ENCODE data around the gene ATXN10.

Gene ATXN10

DNA sequence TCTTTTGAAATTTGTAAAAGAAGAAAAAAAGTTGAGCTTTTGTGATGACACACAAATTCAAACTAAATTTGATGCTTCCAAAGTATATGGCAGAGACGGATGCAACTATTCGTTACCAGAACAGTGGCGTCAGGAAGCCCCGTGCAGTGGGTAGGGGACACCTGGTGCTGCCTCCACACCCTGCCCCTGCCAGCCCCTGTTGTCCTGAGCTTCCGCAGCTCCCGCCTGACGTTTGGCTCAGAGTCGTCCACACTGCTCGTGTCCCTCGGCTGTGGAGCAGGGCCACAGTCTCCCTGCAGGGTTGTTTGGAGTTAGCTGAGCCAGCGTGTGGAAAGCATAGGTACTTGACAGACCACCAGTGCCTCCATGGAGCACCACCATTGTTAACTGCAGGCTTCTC lies 86.3 kb downstream of the ATXN10 start:
- DNase-seq (ENCODE audit: low read depth): no peak

DNA sequence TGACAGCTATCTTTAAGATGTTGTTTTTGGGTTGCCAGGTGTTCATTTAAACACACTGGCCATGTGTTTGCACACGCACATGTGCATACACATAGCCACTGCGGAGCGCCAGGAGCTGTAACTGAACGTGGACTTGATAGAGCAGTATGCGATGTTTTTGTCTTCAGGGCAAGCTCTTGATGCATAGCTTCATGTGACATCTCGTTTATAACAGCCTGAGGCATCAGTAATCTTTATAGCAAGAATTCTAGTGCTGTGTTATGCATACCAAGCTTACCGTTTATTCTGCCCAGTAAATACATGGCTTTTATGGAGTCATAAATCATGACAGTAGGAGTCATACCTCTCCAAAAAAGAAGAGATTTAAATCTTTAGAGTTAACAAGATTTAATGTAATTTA lies 87.0 kb downstream of the ATXN10 start:
- no peak for DNase-seq (ENCODE audit: low read depth)

- DNase-seq (ENCODE audit: low read depth): no peak
Observed at GRCh38 chr22:45760682-45761081, 89.0 kb downstream of the ATXN10 start.

DNA sequence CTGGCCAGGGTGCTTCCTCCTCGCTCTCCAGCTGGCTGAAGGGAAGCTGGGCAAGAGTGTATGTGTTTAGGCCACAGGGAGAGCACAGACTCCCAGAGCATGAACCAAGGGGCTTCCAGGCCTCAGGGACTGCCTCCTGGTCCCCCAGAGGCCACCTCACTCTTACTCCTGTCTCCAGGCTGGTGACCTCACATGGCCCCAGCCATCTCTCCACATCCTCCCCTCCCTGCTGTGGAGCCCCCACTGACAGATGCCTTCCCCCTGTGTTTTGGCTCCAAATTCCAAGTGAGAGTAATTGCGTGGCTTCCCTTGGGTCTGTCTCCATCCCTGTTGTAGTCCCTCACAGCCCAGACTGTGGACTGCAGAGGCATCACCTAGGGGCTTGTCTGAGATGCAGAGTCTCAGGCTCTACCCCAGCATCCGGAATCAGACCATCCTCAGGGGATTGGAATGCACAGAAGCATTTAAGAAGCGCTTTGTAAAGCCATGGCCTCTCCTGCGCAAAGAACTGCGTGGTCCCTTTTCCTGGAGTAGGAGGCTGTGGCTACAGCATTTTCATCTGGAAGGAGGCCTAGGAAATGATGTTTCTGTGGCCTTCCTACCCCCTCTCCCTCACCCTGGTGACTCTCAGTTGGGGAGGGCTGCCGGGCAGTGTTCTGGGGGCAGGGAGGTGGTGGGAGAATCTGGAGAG lies 91.1 kb downstream of the ATXN10 start:
- DNase-seq (ENCODE audit: low read depth): no peak

GRCh38 chr22:45763236-45763624 lies 91.6 kb downstream of the ATXN10 start:
- no peak for DNase-seq (ENCODE audit: low read depth)

- DNase-seq (ENCODE audit: low read depth): no peak
Observed at GRCh38 chr22:45768490-45768889, 96.9 kb downstream of the ATXN10 start.

GRCh38 chr22:45769569-45770210 lies 98.1 kb downstream of the ATXN10 start:
- no peak for DNase-seq (ENCODE audit: low read depth)

DNA sequence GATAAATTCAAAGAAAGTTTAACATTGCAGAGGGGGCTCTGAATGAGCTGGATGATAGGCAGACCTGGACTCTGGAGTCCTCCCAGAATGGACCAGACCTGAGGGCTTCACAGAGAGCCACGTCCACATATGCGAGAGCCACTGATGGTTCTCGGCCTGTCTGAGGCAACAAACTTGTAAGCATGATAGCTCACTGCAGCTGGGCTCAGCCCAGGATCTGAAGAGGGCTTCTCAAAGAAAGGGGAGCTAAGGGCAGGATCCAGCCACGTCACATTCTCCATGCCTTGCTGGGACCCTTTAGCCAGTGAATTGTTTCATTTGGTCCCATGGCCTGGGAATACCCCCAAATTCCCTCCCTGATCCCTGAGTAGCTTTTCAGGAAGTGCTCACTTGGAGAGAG lies 98.9 kb downstream of the ATXN10 start:
- DNase-seq (ENCODE audit: low read depth): no peak

- DNase-seq (ENCODE audit: low read depth): no peak
Observed at GRCh38 chr22:45771057-45771456, 99.4 kb downstream of the ATXN10 start.

DNA sequence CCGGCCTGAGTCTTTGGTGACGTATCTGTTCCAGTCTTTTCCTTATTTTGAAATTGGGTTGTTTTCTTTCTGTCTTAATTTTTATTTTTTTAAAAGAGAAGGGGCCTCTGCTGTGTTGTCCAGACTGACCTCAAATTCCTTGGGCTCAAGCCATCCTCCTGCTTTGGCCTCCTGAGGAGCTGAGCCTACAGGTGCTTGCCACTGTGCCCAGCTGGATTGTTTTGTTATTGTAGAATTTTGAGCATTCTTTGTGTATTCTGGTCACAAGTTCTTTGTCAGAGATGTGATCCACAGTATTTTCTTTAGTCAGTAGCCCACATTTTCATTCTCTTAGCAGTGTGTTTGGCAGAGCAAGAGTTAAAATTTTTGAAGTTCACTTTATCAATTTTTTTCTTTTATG lies 100.1 kb downstream of the ATXN10 start:
- no peak for DNase-seq (ENCODE audit: low read depth)

DNA sequence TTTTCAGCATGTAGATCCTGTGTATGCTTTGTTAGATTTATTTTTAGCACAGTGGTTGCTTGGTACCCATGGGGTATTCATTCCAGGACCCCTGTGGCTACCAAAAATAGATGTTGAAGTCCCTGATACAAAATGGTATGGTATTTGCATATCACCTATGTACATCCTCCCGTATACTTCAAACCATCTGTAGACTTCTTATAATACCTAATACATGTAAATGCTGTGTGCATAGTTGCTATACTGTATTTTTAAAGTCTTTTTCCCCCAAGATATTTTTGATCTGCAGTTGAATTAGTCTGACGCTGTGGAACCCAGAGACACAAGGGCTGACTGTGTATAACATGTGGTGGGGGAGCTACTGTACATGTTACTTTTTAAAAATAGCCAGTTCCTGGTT lies 101.1 kb downstream of the ATXN10 start:
- no peak for DNase-seq (ENCODE audit: low read depth)

DNA sequence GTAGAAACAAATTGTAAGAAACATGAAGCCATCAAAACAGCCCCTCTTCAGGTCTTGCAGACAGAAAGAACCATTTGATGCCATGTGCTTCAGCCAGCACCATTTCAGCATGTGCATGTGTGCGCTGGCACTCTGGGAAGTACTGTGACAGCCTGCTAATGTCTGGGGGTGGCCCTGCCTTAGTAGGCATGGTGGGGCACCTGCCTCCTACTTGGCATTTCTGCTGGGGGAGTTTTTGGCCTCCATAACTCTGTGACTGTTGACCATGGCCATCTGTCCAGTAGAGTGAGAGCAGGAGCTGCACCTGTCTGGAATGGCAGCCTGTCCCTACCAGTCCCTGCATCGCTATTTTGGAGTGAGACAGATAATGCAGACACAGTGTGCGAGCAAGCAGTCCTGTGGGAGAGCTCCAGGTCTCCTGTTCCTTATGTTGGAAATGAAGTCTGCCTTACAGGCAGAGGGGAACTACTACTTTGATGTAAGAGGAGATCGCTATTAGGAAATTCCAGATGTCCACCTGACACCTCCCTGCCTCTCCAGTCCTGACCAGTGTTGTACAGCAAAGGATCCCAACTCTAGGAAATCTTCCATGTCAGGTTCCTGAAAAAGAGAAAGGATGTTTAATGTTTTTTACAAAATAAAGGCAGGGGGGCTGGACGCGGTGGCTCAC lies 102.5 kb downstream of the ATXN10 start:
- no peak for DNase-seq (ENCODE audit: low read depth)

- DNase-seq (ENCODE audit: low read depth): no peak
Observed at GRCh38 chr22:45775062-45775461, 103.4 kb downstream of the ATXN10 start.

GRCh38 chr22:45775569-45776312 lies 104.1 kb downstream of the ATXN10 start:
- no peak for DNase-seq (ENCODE audit: low read depth)

DNA sequence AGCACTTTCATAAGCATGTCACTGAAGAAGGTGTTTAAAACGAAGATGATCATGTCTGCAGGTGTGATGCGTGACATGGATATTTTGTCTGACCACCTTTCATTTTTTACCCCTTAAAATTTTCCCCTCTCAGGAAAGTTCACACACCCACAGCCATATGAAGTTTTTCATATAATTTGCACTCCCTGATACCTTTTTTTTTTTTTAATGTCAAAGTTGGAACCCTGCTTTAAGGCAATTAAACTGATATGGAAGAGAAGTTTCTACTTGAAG lies 104.6 kb downstream of the ATXN10 start:
- DNase-seq (ENCODE audit: low read depth): no peak

DNA sequence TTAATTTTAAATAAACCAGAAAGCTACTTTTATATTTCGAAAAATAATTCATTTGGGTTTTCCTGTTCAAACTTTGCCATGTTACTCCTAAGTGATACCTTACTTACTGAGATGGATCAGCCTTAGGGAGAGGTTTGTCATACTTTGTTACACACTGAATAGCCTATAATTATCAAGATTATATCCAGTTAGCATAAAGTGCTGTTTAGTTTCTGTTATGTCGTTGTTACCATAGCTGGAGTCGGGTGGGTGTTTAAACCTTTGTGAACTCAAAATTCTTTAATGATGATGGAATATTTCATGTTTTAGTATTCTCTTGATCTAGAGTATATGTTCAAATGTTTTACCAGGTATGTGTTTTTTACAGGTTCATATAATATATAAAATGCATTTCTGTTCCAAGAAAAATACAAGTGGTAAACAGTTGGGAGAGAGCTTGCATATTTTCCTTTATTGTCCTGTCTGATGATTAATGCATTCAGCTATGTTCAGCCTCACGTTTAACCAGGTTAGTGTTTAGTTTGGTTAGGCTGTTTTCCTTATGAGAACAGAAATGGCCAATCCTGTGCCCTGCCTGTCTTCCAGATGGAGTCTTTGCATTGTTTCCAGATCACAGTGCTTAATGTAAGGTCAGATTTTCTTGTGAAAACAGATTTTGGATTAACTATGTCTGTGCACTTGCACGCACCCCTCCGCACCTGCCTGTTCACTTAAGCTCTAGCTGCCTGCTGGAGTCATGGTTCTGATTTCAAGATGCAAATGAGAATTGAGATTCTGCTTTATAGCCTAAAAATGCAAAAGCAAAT lies 105.6 kb downstream of the ATXN10 start:
- no peak for DNase-seq (ENCODE audit: low read depth)

GRCh38 chr22:45777852-45778375 lies 106.3 kb downstream of the ATXN10 start:
- DNase-seq (ENCODE audit: low read depth): no peak

DNA sequence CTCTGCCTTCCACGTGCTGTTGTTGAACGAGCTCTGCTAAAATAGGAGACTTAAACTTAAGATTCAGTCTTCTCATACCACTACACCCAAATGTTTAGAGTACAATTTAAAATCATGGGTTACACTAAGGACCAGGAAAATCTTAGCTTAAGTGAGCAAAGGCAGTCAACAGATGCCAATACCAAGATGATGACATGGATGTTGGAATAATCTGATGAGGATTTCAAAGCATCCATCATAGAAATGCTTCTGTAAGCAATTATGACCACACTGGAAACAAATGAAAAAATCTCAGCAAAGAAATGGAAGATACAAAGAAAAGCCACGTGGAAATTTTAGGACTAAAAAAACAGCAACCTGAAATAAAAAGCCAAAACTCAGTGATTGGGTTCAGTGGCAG lies 109.8 kb downstream of the ATXN10 start:
- DNase-seq (ENCODE audit: low read depth): no peak

DNA sequence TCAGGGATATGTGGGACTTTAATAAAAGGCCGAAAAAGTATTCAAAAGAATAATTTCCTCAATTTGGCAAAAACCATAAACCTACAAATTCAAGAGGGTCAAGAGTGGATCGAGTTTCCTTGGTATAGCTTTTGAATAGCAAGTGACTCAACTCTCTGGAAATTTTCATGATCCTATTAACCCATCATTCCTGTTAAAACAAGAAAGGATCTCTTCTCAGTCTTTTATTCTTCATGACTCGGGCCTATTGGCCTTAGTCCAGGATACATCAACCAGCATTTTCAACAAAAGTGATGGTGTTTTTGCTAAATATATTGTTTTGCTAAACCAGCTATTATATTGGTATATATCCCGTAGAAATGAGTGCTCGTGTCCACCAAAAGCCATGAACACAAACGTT lies 110.3 kb downstream of the ATXN10 start:
- DNase-seq (ENCODE audit: low read depth): no peak

DNA sequence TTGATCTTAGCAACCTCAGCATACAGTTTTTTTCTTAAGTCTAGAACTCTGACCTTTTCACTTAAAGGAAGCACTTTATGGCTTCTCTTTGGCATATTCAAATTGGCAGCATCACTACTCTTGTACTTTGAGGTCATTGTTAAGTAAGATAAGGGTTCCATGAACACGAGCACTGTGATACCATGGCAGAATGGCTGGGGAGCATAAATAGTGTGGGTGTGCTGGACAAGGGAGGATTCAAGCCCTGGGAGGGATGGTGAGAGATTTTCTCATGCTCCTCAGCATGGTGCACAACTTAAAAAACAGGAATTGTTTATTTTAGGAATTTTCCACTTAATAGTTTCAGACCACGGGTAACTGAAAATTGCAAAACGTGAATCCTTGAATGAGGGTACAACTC lies 111.4 kb downstream of the ATXN10 start:
- DNase-seq (ENCODE audit: low read depth): no peak

DNA sequence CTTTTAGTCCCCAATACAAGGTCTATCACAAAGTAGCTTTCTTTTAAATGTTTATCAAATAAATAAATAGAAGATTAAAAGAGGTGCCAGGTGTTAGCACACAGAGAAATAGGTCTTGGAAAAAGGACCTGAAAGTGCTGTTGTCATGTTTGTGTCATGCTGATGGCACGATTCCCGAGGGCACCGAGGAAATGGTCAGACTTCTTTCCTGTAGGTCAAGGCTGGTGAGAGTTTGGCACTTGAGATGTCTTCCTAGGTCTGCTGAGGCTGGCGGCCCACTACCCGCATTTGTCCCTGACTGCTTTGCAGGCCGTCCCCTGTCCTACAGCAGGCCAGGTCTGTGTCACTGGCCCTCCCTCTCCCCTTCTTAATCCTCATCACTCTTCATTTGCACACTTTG lies 112.1 kb downstream of the ATXN10 start:
- DNase-seq (ENCODE audit: low read depth): no peak

All from stimulated activated CD8-positive, alpha-beta memory T cell treated with anti-CD3 and anti-CD28 coated beads, Interleukin-12 subunit alpha, Interleukin-12 subunit beta, amount 100 ng/mL, for 1 hour (primary cell).